Kidney capillary endothelial cell (primary cell): ENCODE results near the gene SULT1A2.
"Not testable (repeated sequence)": the region's sequence is repeated elsewhere in the genome, so short reads cannot be mapped to it uniquely, and the experiment has no call there.

Experiments used
- DNase-seq: peaks from one replicate; pipeline ENCODE4 v3.0.0-alpha.2; 2018; ENCODE audit warnings: low spot score

The SULT1A2 gene

DNA sequence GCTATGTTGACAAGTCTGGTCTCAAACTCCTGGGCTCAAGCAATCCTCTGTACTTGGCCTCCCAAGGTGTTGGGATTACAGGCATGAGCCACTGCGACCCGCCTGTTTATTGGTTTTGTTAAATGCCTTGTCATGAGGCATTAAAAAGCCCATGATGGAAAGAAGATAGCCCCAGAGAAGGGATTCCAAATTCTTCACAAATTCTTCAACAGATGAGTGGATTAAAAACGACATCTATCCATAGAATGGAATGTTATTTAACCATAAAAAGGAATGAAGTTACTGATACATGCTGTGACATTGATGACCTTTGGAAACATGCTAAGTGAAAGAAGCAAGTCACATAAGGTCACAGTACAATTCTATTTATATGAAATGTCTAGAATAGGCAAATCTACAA, 38.4 kb downstream of the SULT1A2 start:
- no peak for DNase-seq

- DNase-seq = no peak
Measured at GRCh38 chr16:28556914-28557320, 39.9 kb downstream of the SULT1A2 start.

DNA sequence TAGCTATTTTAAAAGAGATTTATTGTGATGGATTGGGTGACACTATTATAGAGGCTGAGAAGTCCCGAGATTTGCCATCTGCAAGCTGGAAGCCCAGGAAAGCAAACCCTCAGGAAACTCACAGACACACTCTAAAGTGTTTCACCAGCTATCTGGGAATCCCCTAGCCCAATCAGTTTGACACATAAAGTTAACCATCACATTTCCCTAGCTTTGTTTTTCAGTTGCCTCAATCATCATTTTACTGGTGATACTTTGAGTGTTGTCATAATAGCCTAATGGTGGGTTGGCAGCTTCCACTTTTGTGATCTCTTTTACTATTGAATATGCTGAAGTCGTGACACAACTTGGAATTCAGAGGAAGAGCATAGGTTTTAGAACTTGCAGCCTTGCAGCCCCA, 41.3 kb downstream of the SULT1A2 start:
- no peak for DNase-seq

GRCh38 chr16:28554634-28555423, 42.0 kb downstream of the SULT1A2 start:
- no peak for DNase-seq

- DNase-seq = peak; percentile 82
Measured at GRCh38 chr16:28553776-28554633, 42.8 kb downstream of the SULT1A2 start, which contains the start of gene SGF29. TSS of gene SGF29 (plus strand) at chr16:28553920. CDS start at chr16:28581070, 27,150 bp downstream.

DNA sequence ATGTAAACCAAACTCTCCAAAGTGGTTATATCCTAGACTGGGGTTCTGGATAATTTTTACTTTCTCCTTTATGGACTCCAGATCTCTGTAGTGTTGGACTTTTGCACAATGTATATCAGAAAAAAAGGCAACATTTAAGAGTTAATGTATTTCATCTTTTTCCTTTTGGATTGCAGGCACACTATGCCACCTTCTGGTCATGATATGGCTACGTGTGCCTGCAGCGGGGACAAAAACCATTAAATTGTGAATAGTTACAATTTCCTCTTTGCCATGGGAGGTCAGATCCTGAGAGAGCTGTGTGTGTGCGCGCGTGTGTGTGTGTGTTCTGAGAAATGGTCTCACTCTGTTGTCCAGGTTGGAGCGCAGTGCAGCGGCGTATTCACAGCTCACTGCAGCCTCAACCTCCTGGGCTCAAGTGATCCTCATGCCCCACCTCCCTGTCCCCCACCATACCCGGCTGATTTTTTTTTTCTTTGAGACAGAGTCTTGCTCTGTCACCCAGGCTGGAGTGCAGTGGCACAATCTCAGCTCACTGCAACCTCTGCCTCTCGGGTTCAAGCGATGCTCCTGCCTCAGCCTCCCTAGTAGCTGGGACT, 47.5 kb downstream of the SULT1A2 start:
- peak; percentile 30 for DNase-seq

GRCh38 chr16:28548306-28548802, 48.5 kb downstream of the SULT1A2 start:
- no peak for DNase-seq

GRCh38 chr16:28546626-28547025, 50.2 kb downstream of the SULT1A2 start:
- no peak for DNase-seq

DNA sequence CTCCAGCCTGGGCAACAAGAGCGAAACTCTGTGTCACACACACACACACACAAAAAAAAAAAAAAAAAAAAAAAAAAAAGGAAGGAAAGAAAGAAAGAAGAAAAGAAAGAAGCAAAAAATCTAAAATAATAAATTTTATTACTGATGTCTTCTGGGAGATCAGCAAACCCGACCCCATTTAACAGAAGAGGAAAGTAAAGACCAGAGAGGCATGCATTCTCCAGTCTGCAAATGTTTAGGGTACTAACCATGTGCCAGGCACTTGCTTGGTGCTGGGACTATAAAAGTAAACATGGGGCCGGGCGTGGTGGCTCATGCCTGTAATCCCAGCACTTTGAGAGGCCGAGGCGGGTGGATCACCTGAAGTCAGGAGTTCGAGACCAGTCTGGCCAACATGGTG, 50.9 kb downstream of the SULT1A2 start:
- DNase-seq = not testable (repeated sequence)

DNA sequence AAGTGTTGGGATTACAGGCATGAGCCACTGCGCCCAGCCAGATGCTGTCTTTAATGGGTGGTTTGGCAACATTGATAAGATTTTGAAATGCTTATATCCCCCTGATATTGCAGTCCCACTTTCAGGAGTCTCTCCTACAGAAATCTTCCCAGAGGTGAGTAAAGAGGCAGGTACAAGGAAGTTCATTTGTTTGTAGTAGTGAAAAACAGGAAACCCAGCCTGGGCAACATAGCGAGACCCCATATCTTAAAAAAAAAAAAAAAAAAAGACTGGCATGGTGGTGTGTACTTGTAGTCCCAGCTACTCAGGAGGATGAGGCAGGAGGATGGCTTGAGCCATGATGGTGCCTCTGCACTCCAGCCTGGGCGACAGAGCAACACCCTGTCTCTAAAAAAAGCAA, 51.9 kb downstream of the SULT1A2 start:
- DNase-seq = no peak

DNA sequence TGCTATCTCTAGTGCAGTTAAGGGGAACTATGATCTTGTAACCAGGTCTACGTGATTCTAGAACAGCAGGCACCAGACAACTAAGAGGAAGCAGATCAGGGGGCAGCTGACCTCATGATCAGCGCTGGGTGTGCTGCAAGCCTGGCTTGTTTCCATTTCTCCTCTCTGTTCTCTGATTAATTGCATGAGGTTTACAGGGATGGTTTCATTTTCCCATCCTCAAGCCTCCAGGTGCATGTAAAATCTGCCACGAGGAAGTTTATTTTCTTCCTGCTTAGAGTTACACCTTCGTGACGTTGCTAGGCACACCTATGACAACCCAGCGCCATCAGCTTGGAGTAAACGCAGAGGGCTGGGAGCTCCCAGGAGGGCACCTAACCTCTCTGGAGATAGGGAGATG, 53.8 kb downstream of the SULT1A2 start:
- no peak for DNase-seq

- DNase-seq = no peak
Measured at GRCh38 chr16:28542646-28543045, 54.2 kb downstream of the SULT1A2 start.
